Stimulated activated CD4-positive, alpha-beta T cell treated with anti-CD3 and anti-CD28 coated beads, Interleukin-12 subunit alpha, Interleukin-12 subunit beta, amount 100 ng/mL, for 4 hours (primary cell): ENCODE measurements around the gene COL17A1.

Experiments used
- DNase-seq: peaks from one replicate; pipeline ENCODE4 v3.0.0-alpha.2; 2020

The COL17A1 gene

DNA sequence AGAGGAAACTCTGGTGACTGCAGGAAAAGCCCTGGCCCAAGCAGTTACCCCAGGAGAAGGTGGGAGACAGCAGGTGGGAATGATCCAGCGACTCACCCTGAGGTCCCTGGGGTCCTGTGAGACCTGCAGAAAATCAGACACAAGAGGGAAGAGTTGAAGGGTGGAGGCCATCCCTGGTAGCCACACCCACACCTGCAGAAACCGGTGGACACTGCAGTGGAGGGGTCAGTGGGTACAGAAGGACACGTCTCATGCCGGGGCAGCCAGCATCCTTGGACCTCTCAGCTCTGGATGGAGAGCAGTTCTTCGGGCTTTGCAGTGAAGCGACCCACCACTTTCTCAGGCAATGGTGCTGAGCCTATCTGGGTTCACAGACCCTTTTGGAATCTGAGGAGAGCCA lies 39.0 kb downstream of the COL17A1 start:
- DNase-seq: no peak

- no peak for DNase-seq
Measured at GRCh38 chr10:104045151-104046089, 40.3 kb downstream of the COL17A1 start.

DNA sequence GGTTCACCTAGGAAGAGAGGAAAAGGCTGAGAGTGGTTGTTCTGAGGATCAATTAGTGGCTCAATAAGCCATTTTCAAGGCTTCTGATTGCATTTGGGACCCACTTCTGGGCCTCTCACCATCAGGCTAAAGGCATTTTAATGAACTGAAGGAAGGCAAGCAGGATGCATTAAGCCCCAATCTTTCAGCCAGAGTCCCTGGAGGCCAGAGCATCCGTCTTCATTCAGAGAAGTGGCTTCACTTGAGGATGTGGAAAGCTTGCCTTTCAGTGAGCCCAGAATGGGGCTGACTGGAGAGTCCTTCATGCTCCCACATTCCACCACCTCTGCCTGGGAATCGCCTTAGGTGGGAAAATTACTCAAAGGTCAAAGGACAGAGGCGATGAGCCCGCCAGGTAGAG lies 41.8 kb downstream of the COL17A1 start:
- no peak for DNase-seq

DNA sequence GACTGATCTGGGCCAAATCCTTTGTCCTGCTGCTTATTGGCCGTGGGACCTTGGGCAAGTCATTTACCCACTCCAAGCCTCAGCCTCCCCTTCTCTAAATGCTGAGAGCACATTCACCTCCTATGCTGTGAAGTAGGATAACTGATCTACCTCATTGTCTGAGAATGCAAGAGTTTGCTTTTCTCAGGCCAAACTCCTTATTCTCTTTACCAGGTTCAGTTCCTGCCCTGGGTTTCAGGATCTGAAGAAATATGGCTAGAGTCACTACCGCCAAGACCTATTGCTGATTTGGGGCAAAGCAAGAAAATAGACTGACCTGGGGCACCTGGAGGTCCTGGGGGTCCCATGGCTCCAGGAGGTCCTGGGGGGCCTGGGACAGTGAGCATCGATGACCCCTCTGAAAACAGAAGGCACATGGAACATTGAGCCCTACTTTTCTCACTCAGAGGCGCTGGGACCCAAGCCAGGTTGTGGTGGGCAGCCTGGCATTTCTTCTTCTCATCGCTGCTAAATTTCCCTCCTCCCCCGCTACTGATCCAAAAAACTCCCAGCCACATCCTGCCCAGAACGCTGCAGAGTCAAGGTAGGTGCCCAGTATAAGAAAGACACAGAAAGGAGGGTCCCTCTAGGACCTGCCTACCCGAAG lies 42.4 kb downstream of the COL17A1 start:
- DNase-seq: no peak

- no peak for DNase-seq
Measured at GRCh38 chr10:104041891-104042535, 43.7 kb downstream of the COL17A1 start.

- DNase-seq: no peak
Measured at GRCh38 chr10:104040862-104041789, 44.6 kb downstream of the COL17A1 start.

GRCh38 chr10:104040382-104040781 lies 45.3 kb downstream of the COL17A1 start:
- no peak for DNase-seq

DNA sequence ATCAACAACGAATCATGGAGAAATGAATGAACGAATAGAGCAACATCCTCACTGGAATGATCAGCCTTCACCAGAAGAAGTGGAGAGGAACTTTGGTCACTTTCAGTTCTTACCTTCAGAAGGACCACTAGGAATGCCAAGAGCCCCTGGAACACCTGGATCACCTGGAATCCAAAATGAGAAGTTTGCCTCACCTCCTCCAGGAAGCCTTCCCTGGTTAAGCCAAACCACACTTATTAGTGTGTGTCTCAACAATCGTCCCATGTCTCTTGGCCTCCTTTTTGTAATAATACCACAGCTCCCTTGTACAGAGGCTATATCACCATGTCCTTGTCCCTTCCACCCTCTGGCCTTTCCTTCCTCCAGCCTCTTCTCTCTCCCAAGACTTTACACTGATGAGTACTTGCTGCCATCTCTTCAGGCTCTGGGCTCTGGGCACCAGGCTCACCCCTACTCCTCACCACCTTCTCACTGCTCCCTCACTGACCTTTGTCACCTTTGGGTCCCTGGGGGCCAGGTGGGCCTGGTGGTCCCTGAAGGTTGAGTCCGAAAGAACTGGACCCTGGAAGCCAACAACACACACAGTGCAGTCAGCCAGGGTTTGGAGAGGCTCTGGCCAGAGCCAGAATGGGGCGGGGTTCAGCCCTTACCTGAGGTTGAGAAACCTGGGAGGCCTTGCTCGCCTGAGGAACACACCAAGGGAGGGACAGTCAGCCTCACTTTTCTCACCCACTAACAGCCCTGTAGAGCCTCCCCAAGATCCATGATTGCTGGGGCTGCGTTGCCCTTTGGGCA lies 46.5 kb downstream of the COL17A1 start:
- DNase-seq: no peak

DNA sequence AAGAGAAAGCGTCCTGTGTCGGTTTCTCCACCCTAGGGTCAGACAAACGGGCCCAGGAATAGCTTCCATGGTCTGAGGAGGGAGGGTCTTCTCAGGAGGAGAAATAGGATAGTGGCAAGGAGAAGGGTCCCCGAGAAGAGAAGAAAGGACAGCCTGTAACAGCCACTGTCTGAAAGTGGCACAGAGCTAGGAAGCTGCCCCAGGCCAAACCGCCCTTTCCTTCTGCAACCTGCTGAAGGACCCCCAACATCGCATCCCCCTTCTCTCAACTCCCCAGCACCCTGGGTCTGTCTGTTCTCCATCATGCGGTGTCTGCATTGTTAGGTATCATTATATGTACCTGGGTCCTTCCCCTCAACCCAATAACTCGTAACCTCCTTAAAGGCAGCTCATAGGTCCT lies 47.1 kb downstream of the COL17A1 start:
- no peak for DNase-seq

DNA sequence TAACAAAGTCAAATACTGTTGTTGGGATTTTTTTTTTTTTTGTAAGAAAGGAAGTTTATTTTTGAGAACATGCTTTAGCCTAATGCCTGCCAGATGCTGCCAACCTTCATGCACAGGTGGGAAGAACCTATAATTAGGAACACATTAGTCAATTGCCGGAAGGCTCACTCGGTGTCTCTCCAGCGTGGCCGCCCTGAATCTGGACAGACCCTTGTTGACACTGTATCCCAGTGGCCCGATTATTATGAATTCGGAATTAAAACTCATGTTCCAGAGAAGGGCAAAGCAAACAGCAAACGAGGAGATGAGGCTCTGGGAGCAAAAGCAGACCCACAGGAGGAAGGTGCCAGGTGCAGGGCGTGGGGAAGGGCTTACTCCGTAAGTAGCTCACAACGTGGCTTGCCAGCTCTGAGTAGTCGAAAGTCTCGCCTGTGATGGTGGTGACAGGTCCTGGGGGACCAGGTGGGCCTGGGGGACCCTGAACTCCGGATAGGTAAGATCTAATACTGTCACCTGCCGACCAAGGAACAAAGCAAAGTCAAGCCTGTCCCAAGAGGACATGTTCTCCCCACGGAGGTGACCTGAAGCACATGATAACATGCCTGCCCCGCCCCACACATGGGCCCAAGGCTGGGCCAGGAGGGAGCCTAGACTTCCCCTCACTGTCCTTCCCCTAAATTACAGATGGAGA lies 48.3 kb downstream of the COL17A1 start:
- no peak for DNase-seq

DNA sequence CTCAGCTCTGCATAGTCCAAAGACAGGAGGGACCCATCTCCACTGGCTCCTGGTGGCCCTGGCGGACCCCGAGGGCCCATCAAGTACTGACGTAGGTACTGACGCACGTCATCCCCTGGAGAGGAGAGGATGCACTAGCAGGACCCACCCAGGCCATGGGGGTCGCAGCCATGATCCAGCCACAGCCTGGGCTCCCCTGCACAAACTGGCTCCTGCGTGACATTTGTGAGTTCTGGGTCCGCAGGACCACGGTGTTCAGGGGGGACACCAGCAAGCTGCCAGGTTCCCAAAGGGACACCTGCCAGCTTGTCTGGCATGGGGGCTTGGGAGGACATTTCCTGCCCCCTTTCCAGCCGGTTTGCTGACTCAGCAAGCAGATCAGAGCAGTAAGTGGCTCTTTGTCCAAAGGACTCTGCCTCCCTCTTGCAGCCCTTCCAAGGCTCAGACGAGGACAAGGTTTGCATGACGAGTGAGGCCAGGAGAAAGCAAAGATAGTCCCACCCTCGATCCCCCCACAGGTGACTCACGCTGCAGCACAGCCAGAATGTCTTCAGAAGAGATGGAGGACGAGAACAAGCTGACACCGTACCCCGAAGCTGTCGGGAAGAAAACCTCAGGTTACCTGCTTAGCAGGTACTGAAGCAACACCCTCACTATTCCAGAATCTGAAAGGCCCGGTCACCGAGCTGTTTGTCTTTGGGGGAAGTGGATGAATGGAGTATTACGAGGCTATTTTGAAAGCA lies 49.0 kb downstream of the COL17A1 start:
- no peak for DNase-seq

- no peak for DNase-seq
Measured at GRCh38 chr10:104036069-104036384, 49.7 kb downstream of the COL17A1 start.

GRCh38 chr10:104035194-104036068 lies 50.2 kb downstream of the COL17A1 start:
- DNase-seq: no peak

- DNase-seq: no peak
Measured at GRCh38 chr10:104034401-104035193, 51.1 kb downstream of the COL17A1 start.

DNA sequence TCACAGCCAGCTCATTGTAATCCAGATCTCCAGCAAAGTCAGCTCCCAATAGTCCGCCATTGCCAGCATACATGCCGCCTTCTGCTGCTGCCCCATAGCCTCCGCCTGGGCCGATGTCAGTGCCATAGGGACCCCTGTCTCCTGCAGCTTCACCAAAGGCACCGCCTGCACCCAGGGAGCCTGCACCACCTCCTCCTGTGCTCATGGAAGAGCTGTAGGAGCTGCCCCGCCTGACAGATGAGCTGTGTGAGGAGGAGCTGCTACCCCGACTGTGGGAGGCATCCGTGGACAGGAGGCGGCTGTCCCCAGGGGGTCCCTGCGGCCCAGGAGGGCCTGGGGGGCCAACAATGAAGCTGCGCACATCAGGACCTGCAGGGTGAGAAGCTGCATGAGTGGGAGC lies 51.7 kb downstream of the COL17A1 start:
- DNase-seq: no peak

DNA sequence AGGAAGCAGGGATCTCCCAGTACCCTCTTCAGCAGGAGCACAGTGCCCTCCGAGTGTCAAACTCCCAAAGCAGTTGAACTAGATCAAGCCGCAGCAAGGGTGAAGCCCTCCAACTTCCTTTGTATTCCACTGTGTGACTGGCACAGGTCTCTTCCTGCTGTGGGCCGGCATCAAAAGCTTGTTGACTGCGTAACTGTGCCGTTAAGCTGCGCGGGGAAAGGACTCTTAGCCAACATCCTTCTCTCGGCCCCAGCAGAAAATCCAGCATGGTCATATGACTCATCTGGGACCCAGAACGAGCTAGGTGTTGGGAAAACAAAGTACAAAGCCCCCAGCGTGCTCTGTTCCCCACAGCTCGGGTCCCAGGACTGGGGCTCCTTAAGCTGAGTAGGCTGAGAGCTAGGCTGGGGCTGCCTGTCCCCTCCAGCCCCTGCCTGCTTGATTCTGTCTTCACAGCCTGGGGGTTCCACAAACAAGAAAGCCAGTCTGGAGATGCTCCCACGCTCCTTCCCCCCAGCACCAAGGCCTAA lies 52.2 kb downstream of the COL17A1 start:
- no peak for DNase-seq

DNA sequence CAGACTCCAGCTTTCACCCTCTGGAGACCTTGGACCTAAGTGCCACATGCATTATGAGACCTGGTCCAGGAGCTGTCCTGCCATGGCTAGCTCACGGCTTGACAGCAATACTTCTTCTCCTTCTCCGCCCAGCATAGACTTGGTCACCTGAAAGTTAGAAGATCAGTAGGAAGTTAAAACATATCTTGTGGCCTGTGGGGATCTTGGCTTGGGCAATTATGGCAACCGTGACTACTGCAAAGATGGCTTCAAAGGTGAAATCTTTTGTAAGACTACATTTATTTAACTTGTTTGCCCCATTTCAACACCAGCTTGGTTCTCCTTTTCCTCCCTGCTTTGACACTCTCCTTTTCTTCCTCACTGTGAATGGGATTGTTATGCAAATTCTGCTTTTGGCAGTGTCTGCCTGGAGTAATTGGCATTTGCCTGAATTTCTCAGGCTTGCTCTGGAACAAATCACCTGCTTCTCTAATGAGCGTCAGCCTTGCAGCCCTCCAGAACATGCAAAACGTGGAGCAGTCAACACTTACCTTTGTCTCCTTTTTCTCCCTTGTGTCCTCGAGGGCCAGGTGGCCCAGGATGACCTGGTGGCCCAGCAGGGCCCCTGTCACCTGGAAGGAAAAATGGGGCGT lies 53.4 kb downstream of the COL17A1 start:
- DNase-seq: no peak

DNA sequence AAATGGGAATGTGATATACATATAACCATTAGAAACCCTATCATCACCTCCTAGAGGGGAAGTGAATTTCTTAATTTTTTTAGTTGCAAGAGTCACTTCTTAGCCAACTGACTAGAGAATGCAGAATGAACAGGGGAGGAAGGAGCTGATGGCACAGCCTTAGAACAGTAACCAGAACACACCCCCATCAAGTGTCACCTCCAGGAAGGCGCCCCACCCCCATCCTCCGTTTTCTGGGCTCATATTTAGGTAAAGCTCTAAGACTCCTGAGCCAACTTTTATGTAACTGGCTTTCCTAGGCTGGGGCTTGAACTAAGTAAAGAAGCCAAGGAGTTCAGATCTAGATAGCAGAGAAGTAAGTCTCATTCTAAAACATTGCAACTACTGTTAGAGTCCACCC lies 54.0 kb downstream of the COL17A1 start:
- no peak for DNase-seq
